Lung (tissue), 12 donors: ENCODE results near the gene STK32B. TPM values are rescaled to one million over a fixed set of nuclear protein-coding genes. Genes with fewer than 3 reads are reported as not detected.
A peak's percentile ranks its signal among the peaks of the same experiment; 100 is the strongest.

Source experiments
- ATAC-seq: fragments of 200-7000 bp; cut with Tn5 transposase; one replicate; pipeline ENCODE4 v1.9.1; 2020; ENCODE audit warnings: moderate number of reproducible peaks; ENCODE audit not compliant: insufficient read depth, low FRiP score
- DNase-seq, 3 donors: peaks; one replicate each; pipeline ENCODE4 v3.0.0-alpha.2; 2013 to 2017
- H3K27ac ChIP-seq, 2 donors: one replicate each; pipeline ENCODE4 v1.5.1; 2013; ENCODE audit warnings: mild to moderate bottlenecking in 2 of 2, moderate library complexity in 2 of 2, control low read depth in 1 of 2, inconsistent platforms in 1 of 2, low read depth in 1 of 2, low read length in 1 of 2
- H3K27me3 ChIP-seq, 3 donors: one replicate each; pipeline ENCODE4 v1.5.1; 2013; ENCODE audit warnings: low read length in 2 of 3; ENCODE audit not compliant: control insufficient read depth in 3 of 3, insufficient read depth in 3 of 3
- H3K36me3 ChIP-seq, 4 donors: one replicate each; pipeline ENCODE4 v1.5.1; 2013; ENCODE audit warnings: low read length in 4 of 4, mild to moderate bottlenecking in 1 of 4, moderate library complexity in 1 of 4; ENCODE audit not compliant: control insufficient read depth in 4 of 4, insufficient read depth in 4 of 4
- H3K4me1 ChIP-seq, 5 donors: one replicate each; pipeline ENCODE4 v1.5.1; 2013; ENCODE audit warnings: low read length in 5 of 5, mild to moderate bottlenecking in 2 of 5, moderate library complexity in 1 of 5; ENCODE audit not compliant: control insufficient read depth in 5 of 5, insufficient read depth in 5 of 5
- H3K4me3 ChIP-seq: one replicate; pipeline ENCODE4 v1.5.1; 2013; ENCODE audit warnings: mild to moderate bottlenecking, control low read depth, moderate library complexity
- H3K9ac ChIP-seq, 2 donors: one replicate each; pipeline ENCODE4 v1.5.1; 2013; ENCODE audit warnings: low read length in 2 of 2, control low read depth in 1 of 2; ENCODE audit not compliant: insufficient read depth in 1 of 2
- H3K9me3 ChIP-seq, 4 donors: one replicate each; pipeline ENCODE4 v1.5.1; 2013; ENCODE audit warnings: low read length in 3 of 4, mild to moderate bottlenecking in 1 of 4, moderate library complexity in 1 of 4; ENCODE audit not compliant: control insufficient read depth in 4 of 4, insufficient read depth in 3 of 4
- WGBS, 2 donors: extraction: QIAGEN DNeasy Blood & Tissue Kit; methylation state at CpG; one replicate each; pipeline ENCODE4 v1.1.7; 2013; 5-methylcytosine and 5-hydroxymethylcytosine counted together
- polyA plus RNA-seq, 2 donors: library from polyadenylated mRNA; stranded (reverse); fragments of 200-250 nt; gene quantifications; one replicate each; pipeline ENCODE4 v1.2.1, GENCODE V29; 2013
- total RNA-seq, 2 donors: library from RNA; depleted of rRNA in 1 of 2; stranded (reverse); fragments of >200 nt in 1 of 2; gene quantifications; one replicate each; pipeline ENCODE4 v1.2.1, GENCODE V29; 2014 to 2021
- TF ChIP-seq, protein P1 (sequence below): IDR thresholded peaks from 2 replicates; pipeline ENCODE4 v1.5.1; 2012; ENCODE audit warnings: mild to moderate bottlenecking; ENCODE audit errors: control extremely low read depth, extremely low read depth
- donor health status: control.
- donor health status: control.
- donor health status: Bipolar disorder and iron deficiency.
- donor health status: healthy.
- donor health status: DM: yes; HTN: yes; CAD: no.

STK32B gene
- total and polyA plus RNA-seq, 4 donors = 0.29 to 2.2 (median 1.4) TPM

DNA sequence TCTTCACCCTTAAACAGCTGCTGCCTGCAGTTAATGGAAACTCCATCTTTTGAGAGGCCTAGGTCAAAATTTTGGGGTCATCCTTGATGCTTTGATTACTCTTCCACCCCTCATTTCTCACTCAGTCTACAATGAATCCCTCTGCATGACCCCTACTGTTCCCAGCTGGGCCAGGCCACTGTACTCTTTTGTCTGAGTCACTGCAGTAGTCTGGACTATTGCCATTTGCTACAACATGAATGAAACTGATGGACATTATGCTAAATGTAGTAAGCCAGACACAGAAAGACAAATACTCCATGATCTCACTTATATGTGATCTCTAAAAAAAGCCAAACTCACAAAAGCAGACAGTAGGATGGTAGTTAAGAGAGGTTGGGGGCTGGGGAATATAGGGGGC lies 28.3 kb downstream of the STK32B start:
- Histone ChIP-seq H3K9me3 (peaks cover 0 to 12% (median 3%) of the 10 kb centered on the region in 4 donors), H3K27me3 (peaks cover 0 to 3% (median 0%) of the 10 kb centered on the region in 3 donors), H3K27ac (no peak overlapping the region), H3K4me1 (no peaks in the 10 kb centered on the region), H3K36me3 (no peaks in the 10 kb centered on the region), H3K9ac (no peak overlapping the region), H3K4me3 (no peak overlapping the region)
- TF ChIP-seq, protein P1, sequence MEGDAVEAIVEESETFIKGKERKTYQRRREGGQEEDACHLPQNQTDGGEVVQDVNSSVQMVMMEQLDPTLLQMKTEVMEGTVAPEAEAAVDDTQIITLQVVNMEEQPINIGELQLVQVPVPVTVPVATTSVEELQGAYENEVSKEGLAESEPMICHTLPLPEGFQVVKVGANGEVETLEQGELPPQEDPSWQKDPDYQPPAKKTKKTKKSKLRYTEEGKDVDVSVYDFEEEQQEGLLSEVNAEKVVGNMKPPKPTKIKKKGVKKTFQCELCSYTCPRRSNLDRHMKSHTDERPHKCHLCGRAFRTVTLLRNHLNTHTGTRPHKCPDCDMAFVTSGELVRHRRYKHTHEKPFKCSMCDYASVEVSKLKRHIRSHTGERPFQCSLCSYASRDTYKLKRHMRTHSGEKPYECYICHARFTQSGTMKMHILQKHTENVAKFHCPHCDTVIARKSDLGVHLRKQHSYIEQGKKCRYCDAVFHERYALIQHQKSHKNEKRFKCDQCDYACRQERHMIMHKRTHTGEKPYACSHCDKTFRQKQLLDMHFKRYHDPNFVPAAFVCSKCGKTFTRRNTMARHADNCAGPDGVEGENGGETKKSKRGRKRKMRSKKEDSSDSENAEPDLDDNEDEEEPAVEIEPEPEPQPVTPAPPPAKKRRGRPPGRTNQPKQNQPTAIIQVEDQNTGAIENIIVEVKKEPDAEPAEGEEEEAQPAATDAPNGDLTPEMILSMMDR = no peak
- DNase-seq (no peak), ATAC-seq (no peak)

DNA sequence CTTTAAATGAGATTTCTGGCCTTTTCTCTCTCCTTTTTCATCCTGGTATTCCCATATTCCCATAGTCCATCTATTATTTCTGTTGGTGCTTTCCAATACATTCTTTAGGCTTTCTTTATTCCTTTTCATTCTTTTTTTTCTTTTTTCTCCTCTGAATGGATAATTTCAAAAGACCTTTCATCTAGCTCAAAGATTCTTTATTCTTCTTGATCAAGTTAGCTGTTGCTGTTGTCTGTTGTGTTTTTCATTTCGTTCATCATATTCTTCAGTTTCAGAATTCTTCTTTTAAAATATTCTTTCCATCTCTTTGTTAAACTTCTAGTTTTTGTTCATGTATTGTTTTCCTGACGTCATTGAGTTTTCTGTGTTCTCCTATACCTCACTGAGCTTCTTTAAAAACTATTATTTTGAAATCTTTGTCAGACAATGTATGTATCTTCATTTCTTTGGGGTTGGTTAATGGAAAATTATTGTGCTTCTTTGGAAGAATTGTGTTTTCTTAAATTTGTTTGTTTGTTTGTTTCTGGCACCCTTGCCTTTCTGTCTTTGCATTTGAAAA lies 30.2 kb downstream of the STK32B start:
- Histone ChIP-seq H3K9ac (no peak overlapping the region), H3K36me3 (no peaks in the 10 kb centered on the region), H3K4me1 (no peaks in the 10 kb centered on the region), H3K4me3 (no peak overlapping the region), H3K27ac (no peak overlapping the region), H3K9me3 (peaks cover 0 to 14% (median 7%) of the 10 kb centered on the region in 4 donors), H3K27me3 (peaks cover 0 to 3% (median 0%) of the 10 kb centered on the region in 3 donors)
- 84 to 90% methylated on average over 2 of the region's 2 CpGs for WGBS, 2 donors
- no peak for ATAC-seq
- no peak for DNase-seq
- TF ChIP-seq, protein P1 = no peak

DNA sequence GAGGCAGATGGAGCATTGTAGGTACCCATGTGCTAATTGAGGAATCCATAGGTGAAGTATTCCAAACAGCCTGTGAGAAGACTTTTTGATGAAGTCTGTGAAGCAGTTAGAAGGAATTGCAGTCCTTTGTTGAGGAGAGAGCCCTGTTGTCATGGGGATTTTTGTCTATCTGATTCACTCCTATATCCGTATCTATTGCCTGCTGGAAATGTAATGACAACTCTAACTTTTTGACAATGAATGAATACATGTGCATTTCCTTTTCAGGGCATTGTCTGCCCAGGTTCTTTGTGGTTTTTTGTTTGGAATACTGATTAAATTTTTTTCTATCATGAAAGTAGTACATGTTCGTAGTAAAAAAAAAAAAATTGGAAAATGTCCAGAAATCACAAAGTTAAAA lies 31.1 kb downstream of the STK32B start:
- ATAC-seq = no peak
- Histone ChIP-seq H3K27me3 (peaks cover 0 to 3% (median 0%) of the 10 kb centered on the region in 3 donors), H3K9me3 (peaks cover 0 to 11% (median 7%) of the 10 kb centered on the region in 4 donors), H3K4me1 (no peaks in the 10 kb centered on the region), H3K27ac (no peak overlapping the region), H3K9ac (no peak overlapping the region), H3K4me3 (no peak overlapping the region), H3K36me3 (no peaks in the 10 kb centered on the region)
- TF ChIP-seq, protein P1 = no peak
- WGBS, 2 donors = 72 to 84% methylated on average over 2 of the region's 2 CpGs
- DNase-seq = peak in 1 of 3 donors; percentile 1

DNA sequence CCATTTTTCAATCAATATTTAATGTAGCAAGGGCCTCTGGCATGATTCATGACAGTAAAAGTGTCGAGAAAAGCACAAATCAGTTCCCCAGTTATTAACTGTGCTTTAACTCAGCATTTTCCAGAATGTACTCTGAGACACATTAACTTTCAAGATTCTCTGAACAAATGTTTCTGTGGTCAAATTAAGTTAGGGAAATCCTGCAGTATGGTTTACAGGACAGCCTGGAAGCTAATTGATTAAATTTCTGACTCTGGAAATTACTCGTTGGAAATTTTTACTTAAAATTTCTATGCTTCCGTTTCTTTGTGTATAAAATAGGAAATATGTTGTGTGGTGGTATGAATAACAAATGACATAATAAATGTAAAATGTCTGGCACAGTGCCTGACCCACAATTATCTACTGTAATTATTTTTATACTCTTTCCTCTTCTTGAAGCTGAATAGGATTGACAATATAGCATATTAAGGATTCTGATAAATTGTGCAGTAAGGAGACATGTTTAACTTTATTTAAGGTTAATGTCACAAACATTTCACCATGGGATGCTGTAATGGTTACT lies 33.7 kb downstream of the STK32B start:
- 50 to 69% methylated on average over 3 of the region's 3 CpGs for WGBS, 2 donors
- TF ChIP-seq, protein P1 = no peak
- Histone ChIP-seq H3K4me3 (no peak overlapping the region), H3K9ac (no peak overlapping the region), H3K9me3 (peaks cover 0 to 11% (median 6%) of the 10 kb centered on the region in 4 donors), H3K36me3 (no peaks in the 10 kb centered on the region), H3K27ac (no peak overlapping the region), H3K27me3 (no peaks in the 10 kb centered on the region), H3K4me1 (no peaks in the 10 kb centered on the region)
- ATAC-seq = no peak
- peak in 2 of 3 donors; percentile 3 to 13 for DNase-seq
